PC-3 (cell line): ENCODE results near the gene PSKH1. TPM values are rescaled to one million over a fixed set of nuclear protein-coding genes. Genes with fewer than 3 reads are reported as not detected.

Experiments
- ATAC-seq: fragments of 200-7000 bp; cut with Tn5 transposase; 2 replicates; pipeline ENCODE4 v1.9.1; 2020; ENCODE audit warnings: mild to moderate bottlenecking, moderate library complexity
- BruUV-seq: library from RNA; stranded (reverse); fragments of 400-500 nt; replicated peaks from 2 replicates; lab custom pipeline; 2021; lab: Mats Ljungman, UMichigan
- CTCF ChIA-PET: fragments of 300-600 bp; sonication (Branson Sonifier 250); formaldehyde crosslinking; loops from one replicate; lab custom pipeline; 2022; ENCODE audit warnings: antibody characterized with exemption; lab: Charles Lee
- POLR2A ChIA-PET: fragments of 300-600 bp; sonication (Branson Sonifier 250); formaldehyde crosslinking; loops from one replicate; lab custom pipeline; 2022; ENCODE audit warnings: antibody characterized with exemption; ENCODE audit not compliant: unreplicated experiment; lab: Charles Lee
- DNase-seq: peaks from one replicate; pipeline ENCODE4 v3.0.0-alpha.2; 2015
- H2AFZ ChIP-seq: fragments of 300-600 bp; sonication (generic); 2 replicates; pipeline ENCODE4 v1.6.0; 2016; ENCODE audit warnings: antibody characterized with exemption, low read length
- H3F3A ChIP-seq: fragments of 300-600 bp; sonication (generic); one replicate; pipeline ENCODE4 v1.6.0; 2017; ENCODE audit warnings: antibody characterized with exemption, low read length, control low read depth, mild to moderate bottlenecking; ENCODE audit not compliant: unreplicated experiment
- H3K27ac ChIP-seq: fragments of 300-600 bp; sonication (generic); 2 replicates; pipeline ENCODE4 v1.5.1; 2016; ENCODE audit warnings: mild to moderate bottlenecking, low read length
- H3K27me3 ChIP-seq: fragments of 300-600 bp; sonication (generic); 2 replicates; pipeline ENCODE4 v1.6.1; 2016; ENCODE audit warnings: low read length, mixed read lengths
- H3K36me3 ChIP-seq: fragments of 300-600 bp; sonication (generic); 2 replicates; pipeline ENCODE4 v1.6.1; 2016; ENCODE audit warnings: low read depth, mixed run types, low read length, mixed read lengths
- H3K4me1 ChIP-seq: fragments of 300-600 bp; sonication (generic); 2 replicates; pipeline ENCODE4 v1.5.1; 2016; ENCODE audit warnings: low read length; ENCODE audit not compliant: insufficient read depth
- H3K4me2 ChIP-seq: fragments of 300-600 bp; sonication (generic); 2 replicates; pipeline ENCODE4 v1.6.0; 2016; ENCODE audit warnings: low read length
- H3K4me3 ChIP-seq: fragments of 300-600 bp; sonication (generic); 2 replicates; pipeline ENCODE4 v1.5.1; 2016; ENCODE audit warnings: mild to moderate bottlenecking, low read length, mixed read lengths
- H3K79me2 ChIP-seq: fragments of 300-600 bp; sonication (generic); 2 replicates; pipeline ENCODE4 v1.6.1; 2017; ENCODE audit warnings: low read length, mixed read lengths
- H3K9ac ChIP-seq: fragments of 300-600 bp; sonication (generic); 2 replicates; pipeline ENCODE4 v1.6.0; 2016; ENCODE audit warnings: mild to moderate bottlenecking, low read length
- H3K9me2 ChIP-seq: fragments of 300-600 bp; sonication (generic); replicated peaks from 2 replicates; pipeline ENCODE4 v1.6.1; 2016; ENCODE audit warnings: mixed run types, low read length, mixed read lengths
- H3K9me3 ChIP-seq: fragments of 300-600 bp; sonication (generic); 2 replicates; pipeline ENCODE4 v1.6.1; 2016; ENCODE audit warnings: low read length, mixed read lengths
- H4K20me1 ChIP-seq: fragments of 300-600 bp; sonication (generic); 2 replicates; pipeline ENCODE4 v1.6.1; 2016; ENCODE audit warnings: low read length, mixed read lengths
- EZH2 ChIP-seq: fragments of 300-600 bp; sonication (generic); IDR thresholded peaks from one replicate; pipeline ENCODE4 v1.6.1; 2017; ENCODE audit warnings: antibody characterized with exemption, mild to moderate bottlenecking, low read length; ENCODE audit not compliant: unreplicated experiment
- EZH2phosphoT487 ChIP-seq: fragments of 300-600 bp; sonication (generic); IDR thresholded peaks from 2 replicates; pipeline ENCODE4 v1.6.1; 2018; ENCODE audit warnings: mild to moderate bottlenecking, antibody characterized with exemption, low read length, borderline replicate concordance
- intact Hi-C: fragments of 100-400 bp; cut with micrococcal nuclease; formaldehyde crosslinking; loops from 2 replicates; pipeline ENCODE4 v1.9.0; 2023
- total RNA-seq: library from RNA; depleted of rRNA; stranded (reverse); fragments of >200 nt; gene quantifications from 2 replicates; pipeline ENCODE4 v1.2.3, GENCODE V29; 2014
- TF ChIP-seq, protein P1 (sequence below): fragments of 300-600 bp; sonication (generic); conservative IDR thresholded peaks from 2 replicates; pipeline ENCODE4 v1.5.1; 2017; ENCODE audit warnings: antibody characterized with exemption, low read depth, mild to moderate bottlenecking, low read length

The PSKH1 gene
- total RNA-seq, 1 experiment from 2014 or later, result 6.6 TPM

DNA sequence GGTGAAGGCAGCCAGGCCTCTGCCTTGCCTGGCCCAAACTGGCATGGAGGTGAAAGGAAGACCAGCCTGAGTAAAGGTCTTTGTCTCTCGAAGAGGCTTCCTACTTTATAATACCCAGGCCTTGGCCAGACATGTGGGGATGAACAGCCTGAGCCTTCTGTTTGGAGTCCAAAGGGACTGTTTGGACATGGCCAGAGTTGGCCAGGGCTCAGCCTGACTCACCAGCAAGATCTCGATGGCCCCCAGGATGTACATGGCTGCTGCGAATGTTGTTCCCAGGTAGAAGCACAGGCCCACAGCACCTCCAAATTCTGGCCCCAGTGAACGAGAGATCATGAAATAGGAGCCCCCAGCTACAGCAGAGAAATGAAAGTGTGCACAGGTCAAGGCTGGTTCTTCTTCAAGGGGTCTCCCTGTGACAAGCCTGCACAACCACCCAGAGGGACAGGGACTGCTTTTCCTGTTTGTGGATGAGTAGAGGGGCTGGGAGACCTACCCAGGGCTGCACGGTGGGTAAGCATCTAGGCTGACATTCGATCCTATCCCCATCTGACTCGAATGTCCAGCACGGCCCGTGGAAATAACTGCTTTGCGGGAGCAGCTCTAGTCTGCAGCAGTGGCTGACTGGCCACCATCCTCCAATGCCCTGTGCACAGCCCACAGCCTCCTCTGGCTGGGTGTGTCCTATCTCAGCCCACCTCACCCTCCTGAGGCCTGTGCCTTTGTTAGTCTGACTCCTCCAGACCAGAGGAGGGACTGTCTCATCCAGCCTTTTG is 61.6 kb downstream of the PSKH1 start:
- ATAC-seq (no peak), DNase-seq (no peak)
- H3K79me2 ChIP-seq, result no peaks in the 10 kb centered on the region
- no TSS peak for BruUV-seq
- no peaks in the 10 kb centered on the region for H3K27me3 ChIP-seq
- H3K9ac ChIP-seq, result no peak overlapping the region
- H4K20me1 ChIP-seq, result no peaks in the 10 kb centered on the region
- no peaks in the 10 kb centered on the region; the same call in 1 of the 2 replicates for H3K36me3 ChIP-seq
- no peak overlapping the region for H2AFZ ChIP-seq
- no peak overlapping the region for H3K27ac ChIP-seq
- TF ChIP-seq, protein P1, sequence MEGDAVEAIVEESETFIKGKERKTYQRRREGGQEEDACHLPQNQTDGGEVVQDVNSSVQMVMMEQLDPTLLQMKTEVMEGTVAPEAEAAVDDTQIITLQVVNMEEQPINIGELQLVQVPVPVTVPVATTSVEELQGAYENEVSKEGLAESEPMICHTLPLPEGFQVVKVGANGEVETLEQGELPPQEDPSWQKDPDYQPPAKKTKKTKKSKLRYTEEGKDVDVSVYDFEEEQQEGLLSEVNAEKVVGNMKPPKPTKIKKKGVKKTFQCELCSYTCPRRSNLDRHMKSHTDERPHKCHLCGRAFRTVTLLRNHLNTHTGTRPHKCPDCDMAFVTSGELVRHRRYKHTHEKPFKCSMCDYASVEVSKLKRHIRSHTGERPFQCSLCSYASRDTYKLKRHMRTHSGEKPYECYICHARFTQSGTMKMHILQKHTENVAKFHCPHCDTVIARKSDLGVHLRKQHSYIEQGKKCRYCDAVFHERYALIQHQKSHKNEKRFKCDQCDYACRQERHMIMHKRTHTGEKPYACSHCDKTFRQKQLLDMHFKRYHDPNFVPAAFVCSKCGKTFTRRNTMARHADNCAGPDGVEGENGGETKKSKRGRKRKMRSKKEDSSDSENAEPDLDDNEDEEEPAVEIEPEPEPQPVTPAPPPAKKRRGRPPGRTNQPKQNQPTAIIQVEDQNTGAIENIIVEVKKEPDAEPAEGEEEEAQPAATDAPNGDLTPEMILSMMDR, result no peak
- H3K4me3 ChIP-seq, result no peak overlapping the region
- intact Hi-C loops, result no loop called here
- H3K4me2 ChIP-seq, result no peak overlapping the region
- no peaks in the 10 kb centered on the region for H3K9me3 ChIP-seq
- ChIA-PET POLR2A (no interaction called here), CTCF (no interaction called here)
- no peaks in the 10 kb centered on the region for H3K4me1 ChIP-seq
- H3F3A ChIP-seq, result no peaks in the 10 kb centered on the region
- no peaks in the 10 kb centered on the region for H3K9me2 ChIP-seq

DNA sequence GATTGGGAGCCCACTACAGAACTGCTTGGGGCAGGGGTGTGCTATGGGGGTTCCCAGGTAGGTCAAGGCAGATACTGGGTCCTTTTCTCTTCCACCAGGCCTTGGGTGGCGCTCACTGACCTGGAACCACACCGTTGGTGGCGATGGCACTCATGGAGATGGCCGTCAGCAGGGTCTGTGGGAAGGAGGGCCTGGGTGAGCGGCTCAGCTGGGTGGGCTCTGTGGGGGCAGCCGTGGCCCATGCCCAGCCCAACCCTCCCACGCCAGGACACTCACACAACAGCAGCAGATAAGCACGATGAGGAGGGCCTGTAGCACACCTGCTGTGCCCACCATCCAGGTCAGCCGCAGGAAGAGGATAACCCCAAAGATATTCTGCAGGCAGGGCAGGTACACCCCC is 64.6 kb downstream of the PSKH1 start:
- CTCF ChIA-PET, result no interaction called here

DNA sequence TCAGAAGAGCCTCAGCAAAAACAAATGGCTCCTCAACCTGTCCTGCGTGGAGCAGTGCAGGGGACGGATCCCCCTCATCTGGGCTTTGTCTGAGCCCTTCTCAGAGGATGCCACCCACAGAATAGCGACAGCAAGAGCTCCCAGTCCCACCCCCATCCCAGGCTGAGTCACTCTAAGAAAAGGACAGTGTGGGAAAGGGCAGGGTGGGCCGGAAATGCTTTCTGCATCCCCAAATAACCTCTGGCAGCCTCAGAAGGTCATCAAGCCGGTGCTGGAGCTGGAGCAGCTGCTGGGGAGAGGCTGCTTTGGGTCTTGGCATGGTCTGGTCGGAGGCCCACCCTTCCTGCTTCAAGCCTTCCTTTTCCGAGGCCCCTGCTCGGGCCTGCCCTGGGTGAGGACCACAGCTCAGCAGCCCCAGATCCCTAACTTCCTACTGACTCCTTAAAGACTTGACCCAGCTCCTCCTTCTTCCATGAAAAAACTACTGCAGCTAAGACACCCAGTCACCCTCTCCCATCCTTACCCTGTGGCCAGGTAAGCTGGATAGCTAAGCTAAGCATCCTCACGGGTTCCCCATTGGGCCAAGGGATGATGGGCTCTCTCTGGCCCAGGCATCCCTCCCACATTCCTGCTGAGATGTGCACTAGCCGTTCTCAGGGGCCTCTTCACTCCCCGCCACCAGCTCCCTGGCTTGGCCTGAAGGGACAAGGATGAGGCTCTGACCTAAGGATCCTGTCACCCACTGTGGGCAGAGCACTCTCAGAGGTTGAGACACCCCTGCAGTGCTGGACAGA is 66.7 kb downstream of the PSKH1 start:
- Histone ChIP-seq H3K9ac (no peak overlapping the region), H3K27ac (no peak overlapping the region)
- CTCF ChIA-PET, result no interaction called here

More for the DNA sequence above, 64.6 kb downstream of the PSKH1 start:
- Histone ChIP-seq H3K9me3 (no peaks in the 10 kb centered on the region), H3K4me3 (no peak overlapping the region), H3K4me2 (no peak overlapping the region), H3K79me2 (no peaks in the 10 kb centered on the region), H3K4me1 (no peaks in the 10 kb centered on the region), H2AFZ (no peak overlapping the region), H4K20me1 (no peaks in the 10 kb centered on the region), H3K9ac (no peak overlapping the region), H3K36me3 (no peaks in the 10 kb centered on the region; the same call in 1 of the 2 replicates), H3K9me2 (no peaks in the 10 kb centered on the region), H3K27ac (no peak overlapping the region), H3K27me3 (no peaks in the 10 kb centered on the region), H3F3A (no peaks in the 10 kb centered on the region)
- no peak for ATAC-seq
- intact Hi-C loops, result no loop called here
- no TSS peak for BruUV-seq
- POLR2A ChIA-PET, result no interaction called here
- DNase-seq, result no peak
- TF ChIP-seq, protein P1, result no peak

More for the DNA sequence above, 66.7 kb downstream of the PSKH1 start:
- no peak for TF ChIP-seq EZH2
- no peak for TF ChIP-seq EZH2phosphoT487
- TF ChIP-seq, protein P1, result no peak
- H3K4me2 ChIP-seq, result no peak overlapping the region
- no peaks in the 10 kb centered on the region for H3K9me2 ChIP-seq
- H3K36me3 ChIP-seq, result no peaks in the 10 kb centered on the region; the same call in 1 of the 2 replicates
- intact Hi-C loops, result no loop called here
- POLR2A ChIA-PET, result no interaction called here
- H2AFZ ChIP-seq, result no peak overlapping the region
- no peaks in the 10 kb centered on the region for H3K79me2 ChIP-seq
- no peaks in the 10 kb centered on the region for H4K20me1 ChIP-seq
- no TSS peak for BruUV-seq
- no peaks in the 10 kb centered on the region for H3K9me3 ChIP-seq
- H3F3A ChIP-seq, result no peaks in the 10 kb centered on the region
- ATAC-seq, result no peak
- H3K27me3 ChIP-seq, result no peaks in the 10 kb centered on the region
- H3K4me1 ChIP-seq, result no peaks in the 10 kb centered on the region
- DNase-seq, result no peak
- no peak overlapping the region for H3K4me3 ChIP-seq
